ENCODE data around the gene SCAP.

SCAP gene

GRCh38 chr3:47444103-47444502, 31.6 kb downstream of the SCAP start:
- Histone ChIP-seq H3K4me2 (ENCODE audit: low read length) (no peak overlapping the region), H3K79me2 (peaks cover 27% of the 10 kb centered on the region), H3K4me1 (peaks cover 8% of the 10 kb centered on the region), H2AFZ (no peak overlapping the region), H3K4me3 (ENCODE audit: low read depth, low read length) (no peak overlapping the region), H3K36me3 (ENCODE audit: control insufficient read depth, insufficient read depth, low read length) (no peaks in the 10 kb centered on the region), H3K27ac (peak overlapping the region; percentile 5), H3K27me3 (ENCODE audit: control insufficient read depth, insufficient read depth, low read length) (no peaks in the 10 kb centered on the region), H3K9me3 (ENCODE audit: control insufficient read depth, low read length) (no peaks in the 10 kb centered on the region), H3K9ac (no peak overlapping the region)
- TF ChIP-seq CTCF (IDR thresholded peaks at IDR 0.05), result no peak

DNA sequence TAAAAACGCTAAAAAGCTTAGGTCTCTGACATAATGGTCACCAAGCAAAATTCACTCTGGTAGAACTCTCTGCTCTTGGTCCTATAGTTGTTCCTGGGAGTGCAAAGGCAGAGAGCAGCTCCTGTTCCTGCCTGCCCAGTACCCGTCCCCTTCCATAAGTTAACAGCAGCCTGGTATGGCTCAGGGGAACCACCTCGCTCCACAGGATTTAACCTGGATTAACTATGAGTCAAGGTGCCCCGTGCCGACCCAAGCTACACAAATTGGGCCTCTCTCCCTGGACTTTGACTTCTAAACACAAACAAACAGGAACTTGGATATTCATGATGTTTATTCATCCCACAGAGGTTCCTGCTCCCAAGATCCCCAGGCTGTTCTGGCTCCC, 32.1 kb downstream of the SCAP start:
- H3K9ac ChIP-seq, result no peak overlapping the region
- H3K27me3 ChIP-seq (ENCODE audit: control insufficient read depth, insufficient read depth, low read length), result no peaks in the 10 kb centered on the region
- peaks cover 8% of the 10 kb centered on the region for H3K4me1 ChIP-seq
- TF ChIP-seq CTCF (IDR thresholded peaks at IDR 0.05), result no peak
- peaks cover 27% of the 10 kb centered on the region for H3K79me2 ChIP-seq
- no peak overlapping the region for H3K4me3 ChIP-seq (ENCODE audit: low read depth, low read length)
- H3K4me2 ChIP-seq (ENCODE audit: low read length), result no peak overlapping the region
- H3K9me3 ChIP-seq (ENCODE audit: control insufficient read depth, low read length), result no peaks in the 10 kb centered on the region
- H3K36me3 ChIP-seq (ENCODE audit: control insufficient read depth, insufficient read depth, low read length), result no peaks in the 10 kb centered on the region
- H3K27ac ChIP-seq, result peak overlapping the region; percentile 5
- no peak overlapping the region for H2AFZ ChIP-seq

DNA sequence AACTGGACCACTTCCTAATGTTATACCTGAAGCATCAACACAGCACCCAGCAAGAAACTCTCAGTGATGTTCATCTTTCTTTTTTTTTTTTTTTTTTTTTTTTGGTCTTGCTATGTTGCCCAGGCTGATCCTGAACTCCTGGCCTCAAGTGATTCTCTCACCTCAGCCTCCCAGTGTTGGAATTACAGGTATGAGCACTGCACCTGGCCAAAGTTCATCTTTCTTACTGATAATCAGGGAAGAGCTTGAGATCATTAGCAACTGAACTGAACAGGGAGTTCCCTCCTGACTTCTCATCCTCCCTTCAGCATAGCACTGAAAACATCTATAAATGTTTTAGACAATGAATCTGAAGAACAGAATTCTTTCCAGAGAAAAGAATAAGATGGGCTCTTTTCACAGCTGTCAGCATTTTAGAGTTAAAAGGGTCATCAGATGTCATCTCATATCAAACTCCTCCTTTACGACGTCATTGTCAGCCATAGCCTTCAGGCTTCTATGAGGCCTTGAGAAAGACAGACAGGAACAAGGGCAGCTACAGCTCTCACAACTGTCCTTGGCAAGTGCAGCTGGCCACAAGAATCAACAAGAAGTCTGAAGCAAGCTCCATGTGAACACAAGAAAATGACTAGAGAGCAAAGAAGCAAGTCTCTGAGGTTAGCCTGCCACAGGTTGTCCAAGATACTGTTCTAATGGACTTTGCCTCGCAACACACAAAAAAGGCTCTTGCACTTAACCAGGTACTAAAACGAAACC, 33.8 kb downstream of the SCAP start:
- H3K9ac ChIP-seq, result no peak overlapping the region
- no peak for TF ChIP-seq CTCF (IDR thresholded peaks at IDR 0.05)
- H3K27me3 ChIP-seq (ENCODE audit: control insufficient read depth, insufficient read depth, low read length), result no peaks in the 10 kb centered on the region
- no peak overlapping the region for H3K4me3 ChIP-seq (ENCODE audit: low read depth, low read length)
- H3K4me2 ChIP-seq (ENCODE audit: low read length), result no peak overlapping the region
- no peak overlapping the region for H3K27ac ChIP-seq
- peaks cover 21% of the 10 kb centered on the region for H3K79me2 ChIP-seq
- no peaks in the 10 kb centered on the region for H3K36me3 ChIP-seq (ENCODE audit: control insufficient read depth, insufficient read depth, low read length)
- H3K4me1 ChIP-seq, result peaks cover 8% of the 10 kb centered on the region
- H2AFZ ChIP-seq, result no peak overlapping the region
- H3K9me3 ChIP-seq (ENCODE audit: control insufficient read depth, low read length), result no peaks in the 10 kb centered on the region

GRCh38 chr3:47440131-47440530, 35.6 kb downstream of the SCAP start:
- Histone ChIP-seq H3K4me3 (ENCODE audit: low read depth, low read length) (no peak overlapping the region), H3K9ac (no peak overlapping the region), H3K36me3 (ENCODE audit: control insufficient read depth, insufficient read depth, low read length) (no peaks in the 10 kb centered on the region), H3K4me2 (ENCODE audit: low read length) (no peak overlapping the region), H3K9me3 (ENCODE audit: control insufficient read depth, low read length) (no peaks in the 10 kb centered on the region), H3K27me3 (ENCODE audit: control insufficient read depth, insufficient read depth, low read length) (no peaks in the 10 kb centered on the region), H2AFZ (no peak overlapping the region), H3K79me2 (peaks cover 16% of the 10 kb centered on the region), H3K4me1 (peaks cover 8% of the 10 kb centered on the region), H3K27ac (no peak overlapping the region)
- TF ChIP-seq CTCF (IDR thresholded peaks at IDR 0.05), result no peak

GRCh38 chr3:47436180-47436579, 39.6 kb downstream of the SCAP start:
- H3K79me2 ChIP-seq, result peaks cover 22% of the 10 kb centered on the region
- no peaks in the 10 kb centered on the region for H3K27me3 ChIP-seq (ENCODE audit: control insufficient read depth, insufficient read depth, low read length)
- H3K36me3 ChIP-seq (ENCODE audit: control insufficient read depth, insufficient read depth, low read length), result no peaks in the 10 kb centered on the region
- H3K9me3 ChIP-seq (ENCODE audit: control insufficient read depth, low read length), result no peaks in the 10 kb centered on the region
- no peak overlapping the region for H3K4me2 ChIP-seq (ENCODE audit: low read length)
- TF ChIP-seq CTCF (IDR thresholded peaks at IDR 0.05), result no peak
- H3K4me1 ChIP-seq, result no peaks in the 10 kb centered on the region
- H2AFZ ChIP-seq, result no peak overlapping the region
- no peak overlapping the region for H3K27ac ChIP-seq
- no peak overlapping the region for H3K4me3 ChIP-seq (ENCODE audit: low read depth, low read length)
- H3K9ac ChIP-seq, result no peak overlapping the region
